Measurements from ENCODE around the gene SLC5A5. TPM values are rescaled to one million over a fixed set of nuclear protein-coding genes. Genes with fewer than 3 reads are reported as not detected.

Gene SLC5A5
- total and polyA plus RNA-seq, 2 of the 4 experiments (the other 2 are of a cell fraction): not detected

DNA sequence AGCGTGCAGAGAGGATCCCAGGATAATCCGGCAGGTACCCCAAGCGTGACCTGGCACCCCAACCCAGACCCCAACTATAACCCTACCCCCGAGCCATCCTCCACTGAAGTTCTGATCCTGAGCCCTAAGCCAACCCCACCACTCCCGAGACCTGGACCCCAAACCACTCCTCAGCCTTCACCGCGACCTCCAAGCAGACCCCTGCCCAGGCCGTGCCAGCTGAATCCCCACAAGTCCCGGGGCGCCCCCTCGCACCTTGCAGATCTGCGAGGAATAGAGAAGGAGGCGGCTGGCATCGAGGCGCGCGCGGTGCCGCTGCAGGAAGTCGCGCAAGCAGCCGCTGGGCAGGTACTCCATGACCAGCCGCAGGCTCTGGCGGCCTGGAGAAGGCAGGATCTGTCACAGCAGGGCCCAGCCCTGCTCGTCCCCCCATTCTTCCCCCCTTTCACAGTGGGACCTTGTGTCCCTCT is 40.3 kb upstream of the SLC5A5 start:
- H2BK20ac ChIP-seq (ENCODE audit: low read depth, low read length): no peak overlapping the region
- no peak for ATAC-seq (ENCODE audit: low read depth)
- no peaks in the 10 kb centered on the region for H3K9me3 ChIP-seq (ENCODE audit: control insufficient read depth, insufficient read depth, low read length)
- intact Hi-C loops (cut with micrococcal nuclease) (no loop called here), in situ Hi-C loops (cut with MboI; ENCODE audit: low sequenced_read_pairs) (no loop called here), dilution Hi-C loops (cut with HindIII; ENCODE audit: low sequenced_read_pairs, unreplicated experiment) (no loop called here)
- H4K91ac ChIP-seq (ENCODE audit: insufficient read depth, low read depth, low read length): no peak overlapping the region
- peaks cover 2% of the 10 kb centered on the region; the same call in 1 of the 2 replicates for H3K4me1 ChIP-seq (ENCODE audit: control insufficient read depth, insufficient read depth, low read length)
- H3K36me3 ChIP-seq (ENCODE audit: control insufficient read depth, insufficient read depth, low read length): no peaks in the 10 kb centered on the region
- no peaks in the 10 kb centered on the region for H4K20me1 ChIP-seq (ENCODE audit: insufficient read depth, low read length)
- no peaks in the 10 kb centered on the region for H3K9me1 ChIP-seq (ENCODE audit: insufficient read depth, low read length)
- H2BK15ac ChIP-seq (ENCODE audit: low read depth, low read length): no peak overlapping the region
- no peak overlapping the region for H2AK5ac ChIP-seq (ENCODE audit: low read depth, low read length)
- H3K9ac ChIP-seq (ENCODE audit: low read depth, low read length): no peak overlapping the region
- H3K4me2 ChIP-seq (ENCODE audit: low read depth, low read length): no peak overlapping the region
- WGBS, 2 experiments (ENCODE audit: extremely low coverage in 2 of 2, insufficient read length in 1 of 2): 26% methylated on average over 13 of the region's 25 CpGs; no CpG with 5 or more reads in 1 of the 2 experiments
- H2AK9ac ChIP-seq (replicated peaks; ENCODE audit: low read depth, low read length, poor library complexity): no peak overlapping the region
- H3K56ac ChIP-seq (ENCODE audit: extremely low read depth, insufficient read depth, low read length): no peak overlapping the region
- H3K18ac ChIP-seq (ENCODE audit: low read depth, low read length): no peak overlapping the region
- BruUV-seq (replicated peaks): no TSS peak
- no peak overlapping the region for H2BK5ac ChIP-seq (ENCODE audit: low read depth, low read length, poor library complexity, severe bottlenecking)
- H3K14ac ChIP-seq (replicated peaks; ENCODE audit: low read depth, low read length): no peak overlapping the region
- ChIA-PET CTCF (no interaction called here), POLR2A (ENCODE audit: unreplicated experiment) (no interaction called here)
- no peaks in the 10 kb centered on the region for H3K79me1 ChIP-seq (ENCODE audit: low read depth in 1 of 2, low read length in 2 of 2)
- no peak overlapping the region for H3K23ac ChIP-seq (ENCODE audit: low read depth, low read length)
- H4K8ac ChIP-seq (ENCODE audit: low read depth in 2 of 2, low read length in 2 of 2): no peak overlapping the region
- H2AFZ ChIP-seq (replicated peaks; ENCODE audit: low read length, poor library complexity): peak overlapping the region; percentile 58
- H4K5ac ChIP-seq (ENCODE audit: low read depth, low read length): no peak overlapping the region
- H3K27ac ChIP-seq (ENCODE audit: insufficient read depth, low read length): no peak overlapping the region
- no peak overlapping the region for H3K4ac ChIP-seq (ENCODE audit: low read depth, low read length)
- no peak overlapping the region for H3K4me3 ChIP-seq (ENCODE audit: insufficient read depth, low read depth, low read length)
- H2BK120ac ChIP-seq (ENCODE audit: low read depth, low read length): no peak overlapping the region
- TF ChIP-seq BHLHE40 (IDR thresholded peaks at IDR 0.05; ENCODE audit: low read depth, low read length): no peak
- DNase-seq: no peak
- peaks cover 40% of the 10 kb centered on the region for H3K27me3 ChIP-seq (ENCODE audit: control insufficient read depth, insufficient read depth, low read length)
